A549 (cell line): ENCODE results near the gene PSMD9. TPM values are rescaled to one million over a fixed set of nuclear protein-coding genes. Genes with fewer than 3 reads are reported as not detected.

Source experiments
- ATAC-seq, 2 experiments: fragments of 200-7000 bp in 1 of 2; fragments of >200 bp in 1 of 2; cut with Nextera tagmentation in 1 of 2; cut with Tn5 transposase in 1 of 2; 3 replicates each; pipeline versions ENCODE4 v1.8.0 to v1.9.1; 2018 to 2020; ENCODE audit warnings: mild to moderate bottlenecking in 1 of 2, moderate library complexity in 1 of 2
- CTCF ChIA-PET: fragments of 300-600 bp; sonication (Branson Sonifier 250); formaldehyde crosslinking; extraction: SDS; loops from one replicate; lab custom pipeline; 2021; ENCODE audit warnings: antibody characterized with exemption, inconsistent platforms; lab: Yijun Ruan, JAX
- POLR2A ChIA-PET: fragments of 350-600 bp; formaldehyde crosslinking; extraction: SDS; loops from one replicate; lab custom pipeline; 2021; ENCODE audit warnings: antibody characterized with exemption, inconsistent platforms; lab: Yijun Ruan, JAX
- DNase-seq, 2 experiments: peaks; one replicate each; pipeline versions ENCODE4 v3.0.0 to v3.0.0-alpha.2; 2011 to 2016; ENCODE audit warnings: low read depth in 1 of 2, low spot score in 1 of 2
- FAIRE-seq: peaks from 2 replicates; lab custom pipeline; 2011; peaks lifted over from hg19 to GRCh38; lab: Jason Lieb, UNC
- H3K27ac ChIP-seq, 2 experiments: fragments of >200 bp; sonication (Bioruptor Twin); formaldehyde crosslinking; 3 replicates each; pipeline ENCODE4 v1.5.1; 2016 to 2017
- H3K4me1 ChIP-seq: fragments of >200 bp; sonication (Bioruptor Twin); formaldehyde crosslinking; 3 replicates; pipeline ENCODE4 v1.6.1; 2016
- H3K4me2 ChIP-seq: fragments of >200 bp; sonication (Bioruptor Twin); formaldehyde crosslinking; 3 replicates; pipeline ENCODE4 v1.6.1; 2016
- H3K4me3 ChIP-seq: fragments of >200 bp; sonication (Bioruptor Twin); formaldehyde crosslinking; 3 replicates; pipeline ENCODE4 v1.5.1; 2016
- H3K9me3 ChIP-seq: fragments of >200 bp; sonication (Bioruptor Twin); formaldehyde crosslinking; 3 replicates; pipeline ENCODE4 v1.6.1; 2016
- BCL3 ChIP-seq: fragments of >200 bp; sonication (Bioruptor Twin); formaldehyde crosslinking; IDR thresholded peaks from 3 replicates; pipeline ENCODE4 v1.6.1; 2016
- CHD2 ChIP-seq: fragments of 150-350 bp; IDR thresholded peaks from 2 replicates; pipeline ENCODE4 v1.6.1; 2014; ENCODE audit warnings: low read length; ENCODE audit not compliant: partially characterized antibody
- ELK1 ChIP-seq: fragments of 150-350 bp; IDR thresholded peaks from 2 replicates; pipeline ENCODE4 v1.6.1; 2014; ENCODE audit warnings: low read depth, mild to moderate bottlenecking, low read length
- HDAC2 ChIP-seq: fragments of 200-600 bp; sonication (generic); IDR thresholded peaks from 2 replicates; pipeline ENCODE4 v1.6.1; 2016
- HOXB13 ChIP-seq: fragments of 250-450 bp; sonication (Bioruptor Pico); IDR thresholded peaks from 2 replicates; pipeline ENCODE4 v1.5.0; 2020; ENCODE audit warnings: low read depth, mild to moderate bottlenecking, moderate library complexity
- HOXB5 ChIP-seq: fragments of 250-450 bp; sonication (Bioruptor Pico); IDR thresholded peaks from 2 replicates; pipeline ENCODE4 v1.5.0; 2020; ENCODE audit warnings: mild to moderate bottlenecking, moderate library complexity
- KDM1A ChIP-seq: fragments of 200-600 bp; sonication (generic); IDR thresholded peaks from 2 replicates; pipeline ENCODE4 v1.6.1; 2016; ENCODE audit warnings: low read depth, mild to moderate bottlenecking
- PBX3 ChIP-seq: IDR thresholded peaks from 2 replicates; pipeline ENCODE4 v1.6.1; 2012
- POLR2A ChIP-seq: IDR thresholded peaks from 2 replicates; pipeline ENCODE4 v1.6.1; 2012; ENCODE audit warnings: mild to moderate bottlenecking, low read length
- REST ChIP-seq: fragments of 200-600 bp; sonication (generic); IDR thresholded peaks from 2 replicates; pipeline ENCODE4 v1.6.1; 2016; ENCODE audit warnings: antibody characterized with exemption, mild to moderate bottlenecking, moderate library complexity
- RFX5 ChIP-seq: fragments of 450-650 bp; IDR thresholded peaks from 2 replicates; pipeline ENCODE4 v1.7.1; 2014; ENCODE audit warnings: antibody characterized with exemption, mild to moderate bottlenecking, moderate library complexity
- ZNF302 ChIP-seq: fragments of 250-450 bp; sonication (Bioruptor Pico); IDR thresholded peaks from 2 replicates; pipeline ENCODE4 v1.9.0; 2021; ENCODE audit warnings: inconsistent platforms, mild to moderate bottlenecking, moderate library complexity
- WGBS: methylation state at CpG from one replicate; pipeline ENCODE4 v1.1.6; 2017; ENCODE audit errors: missing lambda C conversion rate; 5-methylcytosine and 5-hydroxymethylcytosine counted together
- polyA plus RNA-seq, 4 experiments: library from polyadenylated mRNA; depleted of rRNA in 3 of 4; stranded (reverse); fragments of >200 nt; fragmentation: RNase III in 1 of 4; extraction: RNeasy Plus Mini Kit Qiagen cat#74134 plus additional on column Dnase treatment in 1 of 4; gene quantifications; 2 replicates in 3 of 4; 3 replicates in 1 of 4; pipeline ENCODE4 v1.2.3, GENCODE V29; 2011 to 2017
- small RNA-seq, 6 experiments: library from RNA; depleted of rRNA; stranded (forward); fragments of <200 nt; gene quantifications; one replicate each; pipeline ENCODE3, GENCODE V24; 2012

Gene PSMD9
- polyA plus RNA-seq, 2 of the 4 experiments (the other 2 are of a cell fraction), result 89.3 to 147 TPM

- ChIA-PET POLR2A (no interaction called here), CTCF (interaction anchor here (0.7 to 1.0 kb wide), 3 partner anchors 9 to 65 kb away, joined by 3 to 4 read pairs (median 4); no protein-coding TSS in a partner anchor)
- WGBS, result 91% methylated on average over 5 of the region's 5 CpGs
- no peak for FAIRE-seq
- H3K9me3 ChIP-seq, result no peaks in the 10 kb centered on the region
- H3K4me1 ChIP-seq, result peaks cover 11% of the 10 kb centered on the region; the same call in 1 of the 3 replicates
- H3K4me3 ChIP-seq, result no peak overlapping the region
- H3K27ac ChIP-seq, result no peak overlapping the region
- DNase-seq, result no peak
- no peak for TF ChIP-seq CHD2
- TF ChIP-seq PBX3, result no peak
- TF ChIP-seq HOXB5 (CRISPR knock-in tag), result no peak
- no peak for TF ChIP-seq POLR2A
- TF ChIP-seq ELK1, result no peak
- TF ChIP-seq HOXB13 (CRISPR knock-in tag), result no peak
- TF ChIP-seq BCL3, result no peak
- TF ChIP-seq ZNF302 (CRISPR knock-in tag), result no peak
- no peak for TF ChIP-seq REST
- TF ChIP-seq KDM1A, result no peak
- no peak for TF ChIP-seq RFX5
- no peak for TF ChIP-seq HDAC2
- TF ChIP-seq, all 56 proteins: peak for 0
- ATAC-seq, result no peak
- H3K4me2 ChIP-seq, result no peak overlapping the region
These were observed 78.4 kb downstream of the PSMD9 start for GRCh38 chr12:121966959-121967358.

Small RNA genes lying within 50 kb of the gene (small RNA-seq; reads per million reads assigned to genes)
- gene AC069503.3 (0 reads per million in 6 experiments), gene RF00017 (0 reads per million in 6 experiments), gene RNU7-170P (0 reads per million in 6 experiments)

Other genes starting within 250 kb of the PSMD9 start
- gene MORN3, start 219.1 kb upstream of the PSMD9 start, polyA plus RNA-seq (2011; rRNA removed), result 0.17 and 0.47 TPM in 2 replicates
- 0.17 to 0.28 TPM (median 0.26 TPM) in 3 replicates for gene MORN3, start 219.1 kb upstream of the PSMD9 start, polyA plus RNA-seq (2017; fragmentation: RNase III; extraction: RNeasy Plus Mini Kit Qiagen cat#74134 plus additional on column Dnase treatment)
- 13.2 and 18.2 TPM in 2 replicates for gene TMEM120B, start 176.0 kb upstream of the PSMD9 start, polyA plus RNA-seq (2011; rRNA removed)
- gene TMEM120B, start 176.0 kb upstream of the PSMD9 start, polyA plus RNA-seq (2017; fragmentation: RNase III; extraction: RNeasy Plus Mini Kit Qiagen cat#74134 plus additional on column Dnase treatment), result 10.2 to 10.6 TPM (median 10.2 TPM) in 3 replicates
- 47.1 and 48.0 TPM in 2 replicates for gene RHOF, start 95.1 kb upstream of the PSMD9 start, polyA plus RNA-seq (2011; rRNA removed)
- 48.6 to 52.3 TPM (median 51.8 TPM) in 3 replicates for gene RHOF, start 95.1 kb upstream of the PSMD9 start, polyA plus RNA-seq (2017; fragmentation: RNase III; extraction: RNeasy Plus Mini Kit Qiagen cat#74134 plus additional on column Dnase treatment)
- gene SETD1B, start 84.8 kb upstream of the PSMD9 start, polyA plus RNA-seq (2011; rRNA removed), result 1.1 and 2.1 TPM in 2 replicates
- gene SETD1B, start 84.8 kb upstream of the PSMD9 start, polyA plus RNA-seq (2017; fragmentation: RNase III; extraction: RNeasy Plus Mini Kit Qiagen cat#74134 plus additional on column Dnase treatment), result 7.4 to 8.6 TPM (median 8.0 TPM) in 3 replicates
- gene HPD, start 29.9 kb upstream of the PSMD9 start, polyA plus RNA-seq (2011; rRNA removed), result 1.3 and 1.7 TPM in 2 replicates
- 1.8 to 2.6 TPM (median 2.0 TPM) in 3 replicates for gene HPD, start 29.9 kb upstream of the PSMD9 start, polyA plus RNA-seq (2017; fragmentation: RNase III; extraction: RNeasy Plus Mini Kit Qiagen cat#74134 plus additional on column Dnase treatment)
- gene CFAP251, start 29.8 kb downstream of the PSMD9 start, polyA plus RNA-seq (2011; rRNA removed), result 1.4 and 1.7 TPM in 2 replicates
- 0.66 to 1.2 TPM (median 0.94 TPM) in 3 replicates for gene CFAP251, start 29.8 kb downstream of the PSMD9 start, polyA plus RNA-seq (2017; fragmentation: RNase III; extraction: RNeasy Plus Mini Kit Qiagen cat#74134 plus additional on column Dnase treatment)
- 9.4 and 9.8 TPM in 2 replicates for gene BCL7A, start 133.1 kb downstream of the PSMD9 start, polyA plus RNA-seq (2011; rRNA removed)
- gene BCL7A, start 133.1 kb downstream of the PSMD9 start, polyA plus RNA-seq (2017; fragmentation: RNase III; extraction: RNeasy Plus Mini Kit Qiagen cat#74134 plus additional on column Dnase treatment), result 6.7 to 9.2 TPM (median 6.8 TPM) in 3 replicates
- 7.0 and 11.6 TPM in 2 replicates for gene MLXIP, start 190.0 kb downstream of the PSMD9 start, polyA plus RNA-seq (2011; rRNA removed)
- 18.1 to 21.4 TPM (median 21.2 TPM) in 3 replicates for gene MLXIP, start 190.0 kb downstream of the PSMD9 start, polyA plus RNA-seq (2017; fragmentation: RNase III; extraction: RNeasy Plus Mini Kit Qiagen cat#74134 plus additional on column Dnase treatment)